DMS53 treated with DMSO at 0.1 percent for 48 hours (cell line): ENCODE data around the gene PWWP2B.
A peak's percentile ranks its signal among the peaks of the same experiment; 100 is the strongest.

Source experiments
- DNase-seq: peaks from one replicate; lab custom pipeline; 2025; ENCODE audit not compliant: unreplicated experiment; lab: John Stamatoyannopoulos, UW

Gene PWWP2B

GRCh38 chr10:132444877-132445351 lies 47.9 kb downstream of the PWWP2B start:
- no peak for DNase-seq

GRCh38 chr10:132445516-132446194 lies 48.7 kb downstream of the PWWP2B start:
- DNase-seq: no peak

GRCh38 chr10:132446195-132446581 lies 49.2 kb downstream of the PWWP2B start:
- DNase-seq: no peak

GRCh38 chr10:132446661-132447445 lies 49.9 kb downstream of the PWWP2B start:
- peak; percentile 78 for DNase-seq

- no peak for DNase-seq
Observed at GRCh38 chr10:132447446-132448247, 50.6 kb downstream of the PWWP2B start.

- DNase-seq: no peak
Observed at GRCh38 chr10:132448248-132448731, 51.3 kb downstream of the PWWP2B start.

GRCh38 chr10:132449051-132449810 lies 52.2 kb downstream of the PWWP2B start:
- peak; percentile 22 for DNase-seq

- no peak for DNase-seq
Observed at GRCh38 chr10:132449811-132450181, 52.8 kb downstream of the PWWP2B start.

- DNase-seq: no peak
Observed at GRCh38 chr10:132450466-132450824, 53.4 kb downstream of the PWWP2B start.

- no peak for DNase-seq
Observed at GRCh38 chr10:132450825-132451505, 54.0 kb downstream of the PWWP2B start.

- no peak for DNase-seq
Observed at GRCh38 chr10:132451506-132452215, 54.7 kb downstream of the PWWP2B start.

- no peak for DNase-seq
Observed at GRCh38 chr10:132452216-132452650, 55.2 kb downstream of the PWWP2B start.

GRCh38 chr10:132452651-132453469 lies 55.9 kb downstream of the PWWP2B start:
- peak; percentile 64 for DNase-seq

GRCh38 chr10:132453470-132453861 lies 56.5 kb downstream of the PWWP2B start:
- no peak for DNase-seq

- DNase-seq: no peak
Observed at GRCh38 chr10:132454296-132455198, 57.5 kb downstream of the PWWP2B start.

GRCh38 chr10:132455441-132455971 lies 58.5 kb downstream of the PWWP2B start:
- DNase-seq: no peak
